ENCODE data around the gene C16orf95. TPM values are rescaled to one million over a fixed set of nuclear protein-coding genes. Genes with fewer than 3 reads are reported as not detected.

Gene C16orf95
- total and polyA plus RNA-seq, 4 donors, result 2.0 to 6.2 (median 4.6) TPM

GRCh38 chr16:87360862-87361610 lies 43.8 kb upstream of the C16orf95 start:
- H3K36me3 ChIP-seq (ENCODE audit: control insufficient read depth in 4 of 4, insufficient read depth in 3 of 4, low read depth in 1 of 4, low read length in 3 of 4), result peaks cover 7 to 42% (median 37%) of the 10 kb centered on the region in 4 donors
- H3K9me3 ChIP-seq (ENCODE audit: control insufficient read depth in 4 of 4, low read length in 3 of 4), result no peaks in the 10 kb centered on the region
- H3K9ac ChIP-seq (ENCODE audit: low read depth in 1 of 2, low read length in 2 of 2), result no peak overlapping the region
- 98% methylated on average over 16 of the region's 16 CpGs for whole genome bisulfite sequencing
- H3K27ac ChIP-seq (ENCODE audit: low read depth in 1 of 2, low read length in 2 of 2), result no peak overlapping the region
- TF ChIP-seq MAX (IDR thresholded peaks at IDR 0.05), result no peak
- TF ChIP-seq HNF4A (conservative IDR thresholded peaks at IDR 0.05), result no peak
- no peak for TF ChIP-seq FOXA2 (IDR thresholded peaks at IDR 0.05)
- no peak for TF ChIP-seq FOXA1 (IDR thresholded peaks at IDR 0.05)
- no peak for DNase-seq (ENCODE audit: low spot score)
- no peaks in the 10 kb centered on the region for H3K27me3 ChIP-seq (ENCODE audit: control insufficient read depth in 4 of 4, insufficient read depth in 4 of 4, low read length in 3 of 4)
- H3K4me3 ChIP-seq (ENCODE audit: low read depth in 1 of 3, low read length in 3 of 3), result no peak overlapping the region
- peaks cover 0 to 7% (median 6%) of the 10 kb centered on the region in 4 donors for H3K4me1 ChIP-seq (ENCODE audit: control insufficient read depth in 4 of 4, insufficient read depth in 4 of 4, low read length in 3 of 4)

DNA sequence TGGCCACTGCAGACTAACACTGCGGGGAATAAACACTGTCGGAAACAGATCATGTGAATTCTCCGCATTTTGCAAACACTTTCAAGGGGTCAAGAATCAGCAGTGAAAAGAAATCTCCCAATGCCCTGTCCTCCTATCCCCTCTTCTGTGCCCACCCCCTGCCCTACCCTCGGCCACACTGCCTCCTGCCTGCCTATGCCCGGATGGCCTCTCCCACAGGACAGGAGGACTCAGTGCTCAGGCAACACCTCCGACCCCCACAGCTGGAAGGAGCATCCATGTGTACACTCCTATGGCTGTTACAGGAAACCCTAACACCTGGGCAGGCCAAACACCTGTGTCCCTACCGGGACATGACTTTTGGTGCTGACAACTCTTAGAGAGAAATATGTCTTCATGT lies 41.9 kb upstream of the C16orf95 start:
- H3K36me3 ChIP-seq (ENCODE audit: control insufficient read depth in 4 of 4, insufficient read depth in 3 of 4, low read depth in 1 of 4, low read length in 3 of 4), result peaks cover 7 to 41% (median 37%) of the 10 kb centered on the region in 4 donors
- no peak for DNase-seq (ENCODE audit: low spot score)
- peaks cover 0 to 4% (median 2%) of the 10 kb centered on the region in 4 donors for H3K4me1 ChIP-seq (ENCODE audit: control insufficient read depth in 4 of 4, insufficient read depth in 4 of 4, low read length in 3 of 4)
- TF ChIP-seq TAF1 (conservative IDR thresholded peaks at IDR 0.05) (no peak), GABPA (IDR thresholded peaks at IDR 0.05 in 1 of 2, conservative IDR thresholded peaks at IDR 0.05 in 1 of 2) (no peak)
- H3K27me3 ChIP-seq (ENCODE audit: control insufficient read depth in 4 of 4, insufficient read depth in 4 of 4, low read length in 3 of 4), result no peaks in the 10 kb centered on the region
- H3K27ac ChIP-seq (ENCODE audit: low read depth in 1 of 2, low read length in 2 of 2), result no peak overlapping the region
- no peak overlapping the region for H3K4me3 ChIP-seq (ENCODE audit: low read depth in 1 of 3, low read length in 3 of 3)
- H3K9me3 ChIP-seq (ENCODE audit: control insufficient read depth in 4 of 4, low read length in 3 of 4), result no peaks in the 10 kb centered on the region
- H3K9ac ChIP-seq (ENCODE audit: low read depth in 1 of 2, low read length in 2 of 2), result no peak overlapping the region
- WGBS, result 97% methylated on average over 7 of the region's 7 CpGs

DNA sequence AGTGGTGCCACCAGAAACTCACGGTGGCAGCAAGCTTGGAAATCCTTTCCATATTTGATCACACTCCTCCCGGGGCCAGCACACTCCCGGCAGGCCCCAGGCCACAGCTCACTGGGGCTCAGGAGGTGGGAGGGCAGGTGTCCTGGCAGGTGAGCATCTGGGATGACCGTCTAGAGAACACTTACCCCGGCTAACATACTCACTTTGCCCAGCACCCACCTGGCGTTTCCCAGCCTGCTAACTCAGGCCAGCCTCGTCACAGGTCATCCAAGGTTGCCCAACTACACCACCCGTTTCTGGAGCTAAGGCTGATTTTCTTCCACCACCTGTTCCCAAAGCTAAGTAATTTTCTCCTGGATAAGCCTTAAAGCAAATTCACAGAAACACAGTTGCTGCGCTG lies 41.5 kb upstream of the C16orf95 start:
- Histone ChIP-seq H3K27ac (ENCODE audit: low read depth in 1 of 2, low read length in 2 of 2) (no peak overlapping the region), H3K9ac (ENCODE audit: low read depth in 1 of 2, low read length in 2 of 2) (no peak overlapping the region), H3K4me3 (ENCODE audit: low read depth in 1 of 3, low read length in 3 of 3) (no peak overlapping the region), H3K9me3 (ENCODE audit: control insufficient read depth in 4 of 4, low read length in 3 of 4) (no peaks in the 10 kb centered on the region), H3K27me3 (ENCODE audit: control insufficient read depth in 4 of 4, insufficient read depth in 4 of 4, low read length in 3 of 4) (no peaks in the 10 kb centered on the region), H3K36me3 (ENCODE audit: control insufficient read depth in 4 of 4, insufficient read depth in 3 of 4, low read depth in 1 of 4, low read length in 3 of 4) (peaks cover 7 to 41% (median 37%) of the 10 kb centered on the region in 4 donors), H3K4me1 (ENCODE audit: control insufficient read depth in 4 of 4, insufficient read depth in 4 of 4, low read length in 3 of 4) (no peaks in the 10 kb centered on the region)
- 88% methylated on average over 9 of the region's 9 CpGs for WGBS
- TF ChIP-seq TAF1 (conservative IDR thresholded peaks at IDR 0.05) (no peak), EGR1 (IDR thresholded peaks at IDR 0.05; ENCODE audit: low read depth in 2 of 2) (no peak), GABPA (IDR thresholded peaks at IDR 0.05 in 1 of 2, conservative IDR thresholded peaks at IDR 0.05 in 1 of 2) (no peak), HNF4A (conservative IDR thresholded peaks at IDR 0.05) (no peak), NR2F2 (IDR thresholded peaks at IDR 0.05) (no peak), RAD21 (IDR thresholded peaks at IDR 0.05) (no peak), FOXA2 (IDR thresholded peaks at IDR 0.05) (no peak), RXRA (IDR thresholded peaks at IDR 0.05) (no peak), FOXA1 (IDR thresholded peaks at IDR 0.05) (no peak), CTCF (IDR thresholded peaks at IDR 0.05; ENCODE audit: low read depth, low read length, missing input control) (no peak), HNF4G (IDR thresholded peaks at IDR 0.05) (no peak), SP1 (IDR thresholded peaks at IDR 0.05) (no peak)
- TF ChIP-seq, protein P1, sequence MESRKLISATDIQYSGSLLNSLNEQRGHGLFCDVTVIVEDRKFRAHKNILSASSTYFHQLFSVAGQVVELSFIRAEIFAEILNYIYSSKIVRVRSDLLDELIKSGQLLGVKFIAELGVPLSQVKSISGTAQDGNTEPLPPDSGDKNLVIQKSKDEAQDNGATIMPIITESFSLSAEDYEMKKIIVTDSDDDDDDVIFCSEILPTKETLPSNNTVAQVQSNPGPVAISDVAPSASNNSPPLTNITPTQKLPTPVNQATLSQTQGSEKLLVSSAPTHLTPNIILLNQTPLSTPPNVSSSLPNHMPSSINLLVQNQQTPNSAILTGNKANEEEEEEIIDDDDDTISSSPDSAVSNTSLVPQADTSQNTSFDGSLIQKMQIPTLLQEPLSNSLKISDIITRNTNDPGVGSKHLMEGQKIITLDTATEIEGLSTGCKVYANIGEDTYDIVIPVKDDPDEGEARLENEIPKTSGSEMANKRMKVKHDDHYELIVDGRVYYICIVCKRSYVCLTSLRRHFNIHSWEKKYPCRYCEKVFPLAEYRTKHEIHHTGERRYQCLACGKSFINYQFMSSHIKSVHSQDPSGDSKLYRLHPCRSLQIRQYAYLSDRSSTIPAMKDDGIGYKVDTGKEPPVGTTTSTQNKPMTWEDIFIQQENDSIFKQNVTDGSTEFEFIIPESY (IDR thresholded peaks at IDR 0.05), result no peak
- DNase-seq (ENCODE audit: low spot score), result no peak

All from liver (tissue), 9 donors.